Vagina (tissue), 2 donors: Measurements from ENCODE around the gene KIF1A.

Experiments
- POLR2AphosphoS5 ChIP-seq, 2 donors: sonication (generic); formaldehyde crosslinking; IDR thresholded peaks; one replicate each; pipeline ENCODE4 v1.9.0; 2017; ENCODE audit warnings: antibody characterized with exemption in 2 of 2, mild to moderate bottlenecking in 2 of 2, low read depth in 1 of 2; ENCODE audit not compliant: insufficient read depth in 1 of 2
- TF ChIP-seq, protein P1 (sequence below), 3 experiments: fragments of 450-650 bp in 2 of 3; fragments of 200-600 bp in 1 of 3; sonication (generic) in 1 of 3; IDR thresholded peaks; one replicate each; pipeline ENCODE4 v1.5.1; 2017 to 2019; ENCODE audit warnings: antibody characterized with exemption in 3 of 3, mild to moderate bottlenecking in 2 of 3, moderate library complexity in 2 of 3

GRCh38 chr2:240712121-240712520 lies 107.9 kb downstream of the KIF1A start:
- TF ChIP-seq POLR2AphosphoS5 (IDR thresholded peaks at IDR 0.05; ENCODE audit: insufficient read depth in 1 of 2, low read depth in 1 of 2), result no peak
- TF ChIP-seq, protein P1, sequence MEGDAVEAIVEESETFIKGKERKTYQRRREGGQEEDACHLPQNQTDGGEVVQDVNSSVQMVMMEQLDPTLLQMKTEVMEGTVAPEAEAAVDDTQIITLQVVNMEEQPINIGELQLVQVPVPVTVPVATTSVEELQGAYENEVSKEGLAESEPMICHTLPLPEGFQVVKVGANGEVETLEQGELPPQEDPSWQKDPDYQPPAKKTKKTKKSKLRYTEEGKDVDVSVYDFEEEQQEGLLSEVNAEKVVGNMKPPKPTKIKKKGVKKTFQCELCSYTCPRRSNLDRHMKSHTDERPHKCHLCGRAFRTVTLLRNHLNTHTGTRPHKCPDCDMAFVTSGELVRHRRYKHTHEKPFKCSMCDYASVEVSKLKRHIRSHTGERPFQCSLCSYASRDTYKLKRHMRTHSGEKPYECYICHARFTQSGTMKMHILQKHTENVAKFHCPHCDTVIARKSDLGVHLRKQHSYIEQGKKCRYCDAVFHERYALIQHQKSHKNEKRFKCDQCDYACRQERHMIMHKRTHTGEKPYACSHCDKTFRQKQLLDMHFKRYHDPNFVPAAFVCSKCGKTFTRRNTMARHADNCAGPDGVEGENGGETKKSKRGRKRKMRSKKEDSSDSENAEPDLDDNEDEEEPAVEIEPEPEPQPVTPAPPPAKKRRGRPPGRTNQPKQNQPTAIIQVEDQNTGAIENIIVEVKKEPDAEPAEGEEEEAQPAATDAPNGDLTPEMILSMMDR (IDR thresholded peaks at IDR 0.05), result no peak
